Effector CD4-positive, alpha-beta T cell (primary cell): ENCODE measurements around the gene ESF1.

ENCODE experiments used
- DNase-seq: peaks from one replicate; pipeline ENCODE4 v3.0.0-alpha.2; 2020

Gene ESF1

DNA sequence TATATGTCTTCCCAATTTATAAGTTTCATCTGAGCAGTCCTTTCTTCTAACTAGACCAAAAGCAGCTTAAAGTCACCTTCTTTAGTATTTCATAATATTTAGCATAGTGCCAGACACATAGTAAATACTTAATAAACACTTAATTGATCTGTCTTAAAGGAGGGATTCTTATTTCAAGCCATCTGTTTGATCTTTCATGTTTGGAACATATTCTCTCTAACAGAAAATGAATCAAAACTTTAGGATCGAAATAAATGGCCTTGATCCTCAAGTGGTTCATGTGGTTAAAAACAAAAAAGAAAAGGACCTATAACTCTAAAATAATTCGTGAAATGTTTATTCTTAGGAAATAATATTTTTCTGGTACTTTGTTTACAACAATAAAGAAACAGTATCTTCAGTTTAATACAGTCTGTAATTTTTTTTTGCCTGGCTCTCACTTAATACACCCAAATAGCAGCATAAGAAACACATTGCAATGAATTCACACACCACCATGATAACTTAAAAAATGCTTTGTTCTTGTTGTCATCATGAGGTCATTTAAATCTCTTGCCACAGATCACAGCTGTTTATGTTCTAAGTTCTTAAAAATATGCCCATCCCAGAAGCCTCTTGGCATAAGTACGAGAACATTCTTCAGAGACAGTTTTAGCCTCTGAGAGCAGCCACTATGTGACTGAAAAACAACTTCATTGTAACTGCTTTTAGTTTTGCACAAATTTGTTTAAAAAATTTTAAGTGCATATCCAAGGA, 48.1 kb downstream of the ESF1 start:
- no peak for DNase-seq

DNA sequence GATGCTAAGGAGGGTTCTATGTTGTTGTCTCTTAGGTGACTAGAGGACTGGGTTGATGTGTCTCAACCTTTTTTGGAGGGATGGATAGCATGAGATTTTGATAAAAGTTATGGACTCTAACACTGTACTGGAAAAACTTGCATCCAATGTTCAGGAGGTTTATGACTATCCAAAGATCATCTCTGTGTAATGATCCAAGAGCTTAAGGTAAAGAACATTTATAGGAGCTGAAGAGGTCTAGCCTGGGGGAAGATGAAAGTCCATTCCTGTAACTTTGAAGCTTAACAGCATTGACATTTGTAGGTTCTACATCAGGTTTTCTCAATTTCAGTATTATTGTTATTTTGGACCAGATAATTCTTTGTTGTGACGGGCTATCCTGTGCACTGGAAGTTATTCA, 48.9 kb downstream of the ESF1 start:
- no peak for DNase-seq

DNA sequence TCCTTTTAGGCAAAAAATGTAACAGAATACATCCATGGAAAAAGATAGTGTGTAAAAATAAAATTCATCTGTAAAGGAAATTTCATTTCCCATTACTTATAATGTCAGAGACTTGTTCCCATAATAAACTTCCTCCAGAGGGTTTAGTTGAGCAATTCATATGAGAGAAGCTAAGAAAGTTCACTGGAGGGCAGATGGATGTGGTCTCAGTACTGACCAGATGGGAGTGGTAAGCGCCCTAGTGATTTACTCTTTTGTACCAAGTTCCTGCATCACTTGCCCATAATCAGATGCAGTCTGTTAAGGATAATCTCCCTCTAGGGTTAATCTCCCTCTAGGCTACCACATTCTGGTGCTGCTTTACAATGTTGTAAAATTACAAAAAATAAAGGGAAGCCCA, 61.7 kb downstream of the ESF1 start:
- DNase-seq, result no peak

DNA sequence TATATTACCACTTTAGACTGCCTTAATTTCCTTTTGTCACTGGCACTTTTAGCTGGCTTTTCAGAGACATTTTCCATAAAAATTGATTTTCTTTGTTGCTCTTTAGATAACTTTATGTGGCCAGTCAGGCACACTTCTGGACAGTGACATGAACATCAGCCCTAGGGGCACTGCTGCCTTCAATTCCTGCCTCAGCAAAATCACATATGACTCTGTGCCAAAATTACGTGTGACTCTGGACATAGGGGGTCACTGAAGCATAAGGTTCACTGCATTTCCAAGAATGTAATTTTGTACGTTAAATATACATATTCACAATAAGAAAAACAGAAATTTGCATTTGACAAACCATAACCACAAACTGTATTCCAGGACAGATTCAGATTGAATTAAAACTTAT, 66.5 kb downstream of the ESF1 start:
- DNase-seq, result no peak

DNA sequence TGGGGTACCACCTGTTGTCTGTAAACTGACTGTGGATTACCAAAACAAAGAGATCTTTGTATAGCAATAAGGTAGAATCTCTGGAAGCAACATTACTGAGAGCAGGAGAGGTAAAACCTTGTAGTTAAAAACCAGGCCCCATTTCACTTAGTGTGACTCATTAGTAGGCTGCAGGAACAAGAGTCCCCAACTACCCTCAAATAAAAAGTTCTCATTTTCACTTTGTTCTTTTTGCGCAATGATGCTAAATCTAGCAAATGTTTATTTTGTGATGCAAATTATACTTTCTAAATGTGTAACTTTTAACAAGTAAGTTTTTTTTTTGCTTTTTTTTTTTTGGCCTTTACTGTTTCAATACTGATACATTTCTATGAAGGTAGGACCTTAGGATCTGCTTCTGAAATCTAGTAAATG, 67.1 kb downstream of the ESF1 start:
- no peak for DNase-seq

DNA sequence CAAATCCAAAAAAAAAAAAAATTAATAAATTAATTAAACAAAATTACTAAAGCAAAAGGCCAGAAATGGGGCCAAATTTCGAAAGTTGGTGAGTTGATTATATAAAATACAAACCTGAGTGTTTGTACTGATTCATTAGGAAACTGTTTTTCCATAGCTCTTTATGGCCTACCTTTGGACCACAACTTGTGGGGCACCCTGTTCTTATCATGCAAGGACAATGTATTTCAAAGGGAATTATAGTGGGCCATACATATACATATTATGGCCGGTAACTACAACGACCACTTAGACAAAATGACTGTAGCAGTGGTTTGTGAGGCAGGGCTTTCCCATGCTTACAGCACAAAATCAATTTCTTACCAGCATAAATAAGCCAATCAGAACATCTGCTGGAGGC, 69.5 kb downstream of the ESF1 start:
- no peak for DNase-seq

DNA sequence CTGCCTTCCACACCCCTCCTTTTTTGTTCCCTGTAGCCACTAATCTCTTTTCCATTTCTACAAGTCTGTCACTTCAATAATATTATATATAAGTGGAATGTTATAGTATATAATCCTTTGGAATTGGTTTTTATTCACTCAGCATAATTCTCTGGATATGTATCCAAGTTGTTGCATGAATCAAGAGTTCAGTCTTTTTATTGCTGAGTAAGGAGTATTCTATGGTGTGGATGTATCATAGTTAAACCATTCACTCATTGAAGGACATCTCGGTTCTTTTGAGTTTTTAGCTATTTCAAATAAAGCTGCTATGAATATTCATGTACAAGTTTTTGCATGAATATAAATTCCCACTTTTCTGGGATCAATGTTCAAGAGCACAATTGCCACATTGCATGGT, 76.5 kb downstream of the ESF1 start:
- DNase-seq, result no peak

DNA sequence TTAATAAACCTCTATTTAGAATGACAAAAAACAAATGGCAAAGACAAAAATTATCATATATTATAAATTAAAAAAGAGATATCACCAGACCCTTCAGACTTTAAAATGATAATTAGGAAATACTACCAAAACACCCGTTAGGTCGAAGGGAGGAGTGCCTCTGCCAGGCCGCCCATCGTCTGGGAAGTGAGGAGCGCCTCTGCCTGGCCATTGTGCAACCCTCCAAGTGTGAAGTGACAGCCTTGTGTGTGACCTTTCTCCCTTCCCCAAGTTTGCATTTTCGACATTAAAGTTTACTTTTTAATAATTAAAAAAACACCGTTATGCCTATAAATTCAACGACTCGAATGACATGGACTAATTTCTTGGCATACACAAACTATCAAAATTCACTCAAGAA, 81.5 kb downstream of the ESF1 start:
- DNase-seq, result no peak

DNA sequence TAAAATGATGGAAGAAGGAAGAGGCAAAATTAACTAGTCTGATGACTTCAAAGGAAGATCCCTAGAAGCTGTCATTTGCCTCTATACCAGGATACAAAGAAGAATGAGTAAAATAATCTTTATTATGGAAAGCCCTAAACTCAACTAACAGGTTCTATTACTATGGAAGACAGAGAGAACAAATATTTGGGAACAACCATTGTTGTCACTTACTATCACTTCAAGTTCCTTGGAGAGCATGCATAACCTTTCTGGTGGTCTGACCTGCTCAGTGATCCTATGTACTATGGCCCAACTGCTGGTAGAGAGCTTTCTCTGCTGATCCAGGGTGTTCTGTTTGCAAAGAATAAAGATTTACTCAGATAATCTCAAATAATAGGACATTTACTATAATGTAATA, 83.2 kb downstream of the ESF1 start:
- DNase-seq, result no peak

DNA sequence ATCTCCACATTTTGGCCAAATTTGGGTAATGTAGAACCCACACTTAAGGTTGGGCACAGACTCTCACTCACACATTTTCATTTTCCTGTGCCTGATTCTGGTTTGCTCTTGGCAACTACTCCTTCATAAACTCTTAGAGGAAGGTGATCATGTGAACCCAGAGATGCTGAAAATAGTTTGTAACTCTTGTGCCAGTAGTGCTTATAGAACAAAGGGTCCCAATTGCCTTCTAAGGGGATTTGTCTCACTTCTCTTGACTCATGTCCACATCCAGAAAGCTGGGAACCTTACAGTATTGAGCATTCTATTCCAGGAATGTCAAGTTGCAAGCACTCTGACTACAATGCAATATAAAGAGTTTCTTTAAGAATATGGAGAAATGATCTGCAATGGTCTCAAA, 84.0 kb downstream of the ESF1 start:
- DNase-seq, result no peak

DNA sequence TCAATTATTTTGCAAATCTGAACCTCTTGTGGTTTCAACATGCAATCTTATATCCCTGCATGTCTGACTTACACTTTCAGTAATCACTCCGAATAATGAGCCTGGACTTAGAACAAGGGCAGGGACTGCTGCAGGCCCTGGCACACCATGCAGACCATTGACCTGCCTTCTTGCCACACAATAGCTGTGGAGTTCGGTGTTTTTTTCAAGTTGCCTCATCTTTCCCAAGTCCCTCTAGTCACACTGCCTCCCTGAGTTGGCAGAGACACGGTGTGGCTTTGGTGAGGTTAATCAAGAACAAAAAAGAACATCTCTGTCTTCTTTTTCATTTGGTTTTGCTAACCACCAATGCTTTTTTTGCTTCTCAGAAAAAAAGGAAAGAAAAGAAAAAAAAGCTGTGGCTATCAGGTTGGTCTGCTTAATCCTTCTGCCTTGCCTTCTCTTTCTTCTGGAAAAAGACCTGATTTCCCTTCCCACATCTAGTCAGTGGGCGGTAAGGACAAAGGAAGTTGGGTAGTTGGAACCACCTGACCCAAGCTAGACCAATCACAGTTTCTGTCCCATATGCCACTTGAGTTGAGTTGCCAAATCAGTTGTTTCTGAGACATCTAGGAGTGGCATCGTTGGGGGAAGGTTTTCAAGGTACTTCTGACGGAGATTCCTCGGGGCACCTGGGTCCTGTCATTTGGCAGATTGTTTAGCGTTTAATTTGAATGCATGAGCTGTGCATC, 90.1 kb downstream of the ESF1 start:
- no peak for DNase-seq

DNA sequence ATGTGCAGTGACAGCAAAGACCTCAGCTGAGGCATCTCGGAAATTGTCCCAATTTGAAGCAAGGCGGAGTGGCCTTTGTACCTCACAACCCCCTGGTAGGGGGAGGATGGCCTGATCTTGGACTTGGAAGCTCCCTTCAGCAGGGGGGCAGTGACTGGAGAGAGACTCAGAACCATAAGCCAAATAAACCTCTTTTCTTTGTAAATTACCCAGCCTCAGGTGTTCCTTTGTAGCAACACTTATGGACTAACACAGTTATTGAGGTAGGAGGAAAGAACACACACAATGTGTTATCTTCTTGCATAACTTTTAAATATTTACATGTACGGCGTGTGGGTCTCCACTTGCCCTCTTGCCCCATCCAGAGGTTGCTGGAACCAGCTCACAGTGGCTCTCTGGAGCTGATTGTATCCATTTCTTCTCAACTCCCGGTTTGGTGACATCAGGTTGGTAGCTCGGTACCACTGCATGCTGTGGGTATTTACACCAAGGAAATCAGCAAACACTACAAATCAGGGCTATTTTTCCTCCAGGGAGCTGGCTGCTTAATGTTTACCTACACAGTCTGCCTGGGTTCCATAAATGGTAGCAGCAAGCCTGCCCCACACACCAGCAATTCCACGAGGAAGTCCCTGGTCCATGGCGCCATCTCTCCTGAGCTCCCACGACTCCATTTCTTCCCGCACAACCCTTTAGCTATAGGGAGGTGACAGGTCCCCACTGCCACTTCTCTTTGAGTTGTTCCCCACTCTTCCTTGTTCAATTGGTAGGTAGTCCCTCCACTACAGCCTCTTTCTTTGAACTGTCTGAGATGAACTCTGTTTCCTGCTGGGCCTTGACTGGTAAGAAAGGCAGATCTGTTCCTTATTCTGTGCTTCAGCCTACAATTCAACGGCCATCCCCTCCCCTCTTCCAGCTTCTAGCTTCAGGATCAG, 91.7 kb downstream of the ESF1 start:
- DNase-seq, result no peak

DNA sequence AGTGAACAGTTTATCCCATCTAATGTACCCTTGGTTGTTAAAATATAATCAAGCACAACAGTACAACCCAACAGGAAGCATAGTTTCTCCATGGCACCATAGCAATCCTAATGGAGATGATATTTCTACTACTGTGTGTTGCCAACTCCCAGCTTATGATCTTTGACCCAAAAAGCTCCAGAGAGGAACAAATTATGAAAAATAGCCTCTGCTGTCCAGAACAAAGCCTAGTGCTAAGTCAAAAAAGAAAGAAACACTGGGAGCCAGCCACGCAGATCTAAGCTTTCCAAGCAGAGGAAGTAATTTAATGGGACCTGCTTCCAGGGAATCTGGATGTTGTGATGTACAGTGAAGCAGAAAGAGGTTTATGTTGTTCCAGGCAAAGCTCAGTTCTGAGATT, 93.8 kb downstream of the ESF1 start:
- no peak for DNase-seq

DNA sequence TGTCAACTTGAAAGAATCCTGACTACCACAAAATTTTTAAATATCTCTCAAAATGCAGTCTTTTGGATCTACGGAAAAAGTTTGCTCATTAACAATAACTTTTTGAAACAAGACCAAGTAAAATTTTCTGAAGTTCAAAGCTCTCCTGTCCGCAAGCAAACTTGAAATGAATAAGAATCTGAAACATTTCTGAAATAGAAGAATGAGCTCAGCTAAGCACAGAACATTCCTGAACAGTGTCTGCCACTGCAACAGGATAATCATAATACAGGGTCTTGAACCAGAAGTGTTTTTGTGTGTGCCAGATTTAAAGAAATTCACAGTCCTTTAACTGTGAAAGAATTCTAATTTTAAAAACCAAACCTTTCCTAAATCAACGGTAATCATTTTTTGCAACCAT, 96.9 kb downstream of the ESF1 start:
- no peak for DNase-seq

DNA sequence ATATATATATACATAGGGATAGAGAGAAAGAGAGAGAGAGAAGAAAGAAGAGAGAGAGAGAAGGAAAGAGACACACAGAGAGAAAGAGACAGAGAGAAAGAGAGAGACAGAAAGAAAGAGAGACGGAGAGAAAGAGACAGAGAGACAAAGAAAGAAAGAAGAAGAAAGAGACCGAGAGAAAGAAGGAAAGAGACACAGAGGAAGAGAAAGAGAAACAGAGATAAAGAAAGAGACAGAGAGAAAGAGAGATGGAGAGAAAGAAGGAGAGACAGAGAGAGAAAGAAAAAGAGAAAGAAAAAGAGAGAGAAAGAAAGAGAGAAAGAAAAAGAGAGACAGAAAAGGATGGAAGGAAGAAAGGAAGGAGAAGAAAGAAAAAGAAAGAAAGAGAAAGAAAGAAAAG, 99.1 kb downstream of the ESF1 start:
- no peak for DNase-seq

DNA sequence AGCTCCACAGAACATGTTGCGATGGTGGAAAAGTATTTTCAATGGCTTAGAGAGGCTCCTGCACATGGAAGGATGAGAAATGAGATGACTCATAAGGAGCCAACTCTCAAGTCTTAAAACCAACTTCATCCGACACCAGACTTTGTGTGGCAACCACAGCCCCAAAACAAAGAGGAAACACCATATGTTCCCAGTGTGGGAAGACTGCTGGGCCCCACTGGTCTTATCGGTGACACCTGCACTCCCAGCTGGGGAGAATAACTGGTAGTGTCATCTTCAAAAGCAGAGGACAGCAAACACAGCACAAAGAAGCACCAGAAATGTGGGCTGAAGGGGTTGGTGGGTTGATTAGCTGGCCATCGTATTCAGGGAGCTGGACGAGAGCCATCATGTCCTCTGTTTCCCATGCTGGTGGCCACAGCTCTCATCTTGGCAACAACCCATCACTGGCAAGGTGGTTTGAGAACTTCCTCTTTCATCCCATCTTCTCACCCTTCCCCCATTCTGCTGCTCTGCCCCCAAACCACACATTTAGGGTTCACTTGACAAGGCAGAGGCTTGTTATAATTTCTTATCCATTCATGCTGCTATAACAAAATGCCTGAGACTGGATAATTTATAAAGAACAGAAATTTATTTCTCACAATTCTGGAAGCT, 100.0 kb downstream of the ESF1 start:
- DNase-seq, result no peak

DNA sequence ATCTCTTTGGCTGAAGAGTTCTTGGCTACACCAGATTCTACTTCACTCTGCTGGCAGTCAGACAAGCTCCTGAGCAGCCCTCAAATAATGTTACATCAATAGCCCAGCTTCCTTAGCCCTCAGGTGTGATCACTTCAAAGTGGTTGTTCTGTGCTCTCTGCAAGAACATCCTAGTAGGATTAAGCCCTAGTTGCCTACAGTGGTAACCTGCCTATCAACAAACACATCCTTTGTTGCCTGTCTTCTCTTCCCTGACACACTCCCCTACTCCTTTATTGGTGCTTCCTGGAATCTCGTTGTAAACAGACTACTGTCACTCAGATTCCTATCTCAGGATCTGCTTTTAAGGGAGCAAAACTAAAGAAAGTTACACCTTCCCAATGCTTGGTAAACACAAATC, 100.9 kb downstream of the ESF1 start:
- DNase-seq, result no peak

DNA sequence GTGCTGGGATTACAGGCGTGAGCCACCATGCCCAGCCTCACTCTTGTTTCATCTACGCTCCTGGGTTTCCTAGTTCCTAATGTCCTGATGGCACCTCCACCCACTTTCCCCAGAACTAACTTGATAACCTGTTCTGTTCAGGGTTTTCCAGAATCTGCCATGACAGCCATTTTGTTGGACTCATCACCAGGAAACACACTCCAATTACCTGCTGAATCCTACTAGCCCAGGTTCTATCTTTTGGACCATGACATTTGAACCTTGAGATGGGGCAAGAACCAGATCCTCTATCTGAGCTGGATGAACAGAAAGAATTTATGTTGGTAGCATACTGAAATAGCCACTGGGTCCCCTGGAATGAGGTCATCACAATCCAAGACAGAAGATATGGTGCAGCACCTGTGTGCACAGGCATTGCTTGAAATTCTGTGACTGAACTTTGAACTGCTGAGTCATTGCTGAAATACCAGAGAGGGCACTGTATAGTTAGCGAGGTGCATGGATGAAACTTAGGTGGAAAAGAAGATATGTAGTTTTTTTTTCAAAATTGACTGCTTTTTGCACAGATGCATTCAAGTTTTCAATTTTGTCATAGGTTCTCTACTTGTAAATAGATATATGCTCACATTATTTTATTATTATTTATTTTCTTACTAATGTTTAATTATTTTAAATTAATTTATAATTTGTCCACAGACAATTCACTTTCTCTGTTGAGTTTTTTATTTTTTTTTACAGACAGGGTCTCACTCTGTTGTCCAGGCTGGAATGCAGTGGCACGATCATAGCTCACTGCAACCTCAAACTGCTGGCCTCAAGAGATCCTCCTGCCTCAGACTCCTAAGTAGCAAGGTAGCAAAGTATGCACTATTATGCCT, 103.2 kb downstream of the ESF1 start:
- DNase-seq, result no peak

DNA sequence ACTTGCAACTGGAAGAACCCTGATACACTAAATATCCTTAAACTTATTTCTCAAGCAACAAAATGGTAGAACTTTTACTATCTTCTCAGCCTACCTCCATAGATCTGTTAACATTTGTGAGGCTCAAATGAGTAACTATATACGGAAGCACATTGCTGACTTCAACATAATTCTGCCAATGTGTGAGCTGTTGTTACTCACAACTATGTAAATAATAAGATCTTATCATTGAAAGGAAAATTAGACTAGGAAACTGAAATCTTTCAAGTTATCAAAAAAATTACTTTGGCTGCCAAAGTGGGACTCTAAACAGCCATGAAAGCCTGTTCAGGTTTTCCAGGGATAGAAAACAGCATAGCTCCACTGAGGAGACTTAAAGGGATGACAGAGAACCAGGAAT, 105.8 kb downstream of the ESF1 start:
- no peak for DNase-seq

DNA sequence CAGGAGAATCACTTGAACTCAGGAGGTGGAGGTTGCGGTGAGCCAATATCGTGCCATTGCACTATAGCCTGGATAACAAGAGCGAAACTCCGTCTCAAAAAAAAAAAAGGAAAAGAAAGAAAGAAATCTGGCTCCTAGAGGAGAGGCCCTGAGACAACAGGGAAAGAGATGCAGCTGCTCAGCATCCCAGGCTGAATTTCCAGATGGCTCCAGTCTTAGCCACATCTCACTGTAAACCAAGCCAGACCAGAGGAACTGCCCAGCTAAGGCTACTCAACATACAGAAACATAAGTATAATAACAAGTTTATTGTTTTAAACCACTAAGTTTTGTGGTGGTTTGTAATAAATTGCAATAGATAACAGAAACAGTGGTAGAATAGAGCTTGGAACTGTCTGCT, 107.5 kb downstream of the ESF1 start:
- no peak for DNase-seq

DNA sequence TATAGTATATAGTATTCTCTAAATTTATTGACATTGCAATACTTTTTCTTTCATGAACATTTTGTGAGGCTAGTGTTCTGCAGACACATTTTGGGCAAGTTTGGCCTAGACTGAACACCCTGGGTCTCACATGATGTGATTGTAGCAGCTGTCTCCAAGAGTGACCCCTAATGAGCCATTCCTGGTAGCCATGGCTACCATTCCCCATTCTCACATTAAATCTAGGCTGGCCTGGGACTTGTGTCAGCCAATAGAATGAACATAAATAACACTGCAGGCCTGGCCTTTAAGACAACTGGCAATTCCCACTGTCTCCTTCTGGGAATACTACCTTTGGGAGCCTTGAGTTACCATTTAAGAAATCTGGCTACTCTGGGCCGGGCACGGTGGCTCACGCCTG, 108.0 kb downstream of the ESF1 start:
- no peak for DNase-seq

DNA sequence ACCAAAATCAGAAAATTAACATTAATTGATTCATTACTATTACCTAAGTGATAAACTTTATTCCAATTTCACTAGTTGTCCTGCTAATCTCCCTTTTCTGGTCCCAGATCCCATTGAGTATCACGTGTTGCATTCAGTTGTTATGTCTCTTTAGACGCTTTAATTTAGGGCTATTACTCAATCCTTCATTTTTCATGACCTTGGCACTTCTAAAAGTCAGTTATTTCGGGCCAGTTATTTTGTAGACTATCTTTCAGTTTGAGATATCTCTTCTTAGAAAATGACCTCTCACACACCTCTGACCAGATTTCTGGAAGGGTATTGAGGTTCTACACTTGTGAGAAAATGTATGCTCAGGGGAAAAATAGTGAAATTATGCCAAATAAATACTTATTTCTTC, 112.0 kb downstream of the ESF1 start:
- DNase-seq, result no peak
